Measurements from ENCODE around the gene LYRM1. TPM values are rescaled to one million over a fixed set of nuclear protein-coding genes. Genes with fewer than 3 reads are reported as not detected.

The LYRM1 gene
- total RNA-seq, 1 donor from 2014 or later, result 23.2 TPM

- Mint-ChIP-seq H3K27me3 (ENCODE audit: unreplicated experiment) (no peaks in the 10 kb centered on the region), H3K27ac (ENCODE audit: unreplicated experiment) (no peak overlapping the region), H3K4me3 (ENCODE audit: unreplicated experiment) (no peak overlapping the region), H3K4me1 (ENCODE audit: low read depth, unreplicated experiment) (peaks cover 5% of the 10 kb centered on the region), H3K36me3 (ENCODE audit: unreplicated experiment) (no peaks in the 10 kb centered on the region), H3K9me3 (ENCODE audit: unreplicated experiment) (no peaks in the 10 kb centered on the region)
- no peak for TF ChIP-seq CTCF (IDR thresholded peaks at IDR 0.05; ENCODE audit: partially characterized antibody, unreplicated experiment)
- DNase-seq, result no peak
These were observed 10.3 kb downstream of the LYRM1 start for GRCh38 chr16:20910781-20911321.

GRCh38 chr16:20911361-20911760 is 10.8 kb downstream of the LYRM1 start:
- no peak for DNase-seq
- Mint-ChIP-seq H3K4me1 (ENCODE audit: low read depth, unreplicated experiment) (peaks cover 9% of the 10 kb centered on the region), H3K36me3 (ENCODE audit: unreplicated experiment) (no peaks in the 10 kb centered on the region), H3K27ac (ENCODE audit: unreplicated experiment) (no peak overlapping the region), H3K27me3 (ENCODE audit: unreplicated experiment) (no peaks in the 10 kb centered on the region), H3K4me3 (ENCODE audit: unreplicated experiment) (no peak overlapping the region), H3K9me3 (ENCODE audit: unreplicated experiment) (no peaks in the 10 kb centered on the region)
- TF ChIP-seq CTCF (IDR thresholded peaks at IDR 0.05; ENCODE audit: partially characterized antibody, unreplicated experiment), result no peak

- no peak for TF ChIP-seq CTCF (IDR thresholded peaks at IDR 0.05; ENCODE audit: partially characterized antibody, unreplicated experiment)
- H3K36me3 Mint-ChIP-seq (ENCODE audit: unreplicated experiment), result no peaks in the 10 kb centered on the region
- no peaks in the 10 kb centered on the region for H3K9me3 Mint-ChIP-seq (ENCODE audit: unreplicated experiment)
- peaks cover 12% of the 10 kb centered on the region for H3K4me1 Mint-ChIP-seq (ENCODE audit: low read depth, unreplicated experiment)
- no peak for DNase-seq
- H3K4me3 Mint-ChIP-seq (ENCODE audit: unreplicated experiment), result no peak overlapping the region
- peaks cover under 1% of the 10 kb centered on the region for H3K27me3 Mint-ChIP-seq (ENCODE audit: unreplicated experiment)
- H3K27ac Mint-ChIP-seq (ENCODE audit: unreplicated experiment), result peak overlapping the region; percentile 45
These were observed 15.7 kb downstream of the LYRM1 start for GRCh38 chr16:20916289-20916688.

GRCh38 chr16:20916942-20917341 is 16.4 kb downstream of the LYRM1 start:
- H3K4me3 Mint-ChIP-seq (ENCODE audit: unreplicated experiment), result no peak overlapping the region
- peaks cover 1% of the 10 kb centered on the region for H3K27me3 Mint-ChIP-seq (ENCODE audit: unreplicated experiment)
- TF ChIP-seq CTCF (IDR thresholded peaks at IDR 0.05; ENCODE audit: partially characterized antibody, unreplicated experiment), result no peak
- no peaks in the 10 kb centered on the region for H3K9me3 Mint-ChIP-seq (ENCODE audit: unreplicated experiment)
- no peak overlapping the region for H3K27ac Mint-ChIP-seq (ENCODE audit: unreplicated experiment)
- DNase-seq, result no peak
- peaks cover 12% of the 10 kb centered on the region for H3K4me1 Mint-ChIP-seq (ENCODE audit: low read depth, unreplicated experiment)
- H3K36me3 Mint-ChIP-seq (ENCODE audit: unreplicated experiment), result no peaks in the 10 kb centered on the region

GRCh38 chr16:20918486-20919239 is 18.1 kb downstream of the LYRM1 start:
- Mint-ChIP-seq H3K4me1 (ENCODE audit: low read depth, unreplicated experiment) (peaks cover 12% of the 10 kb centered on the region), H3K4me3 (ENCODE audit: unreplicated experiment) (no peak overlapping the region)

More at GRCh38 chr16:20918486-20919239, 18.1 kb downstream of the LYRM1 start:
- Mint-ChIP-seq H3K27me3 (ENCODE audit: unreplicated experiment) (peaks cover 1% of the 10 kb centered on the region), H3K36me3 (ENCODE audit: unreplicated experiment) (no peaks in the 10 kb centered on the region), H3K9me3 (ENCODE audit: unreplicated experiment) (no peaks in the 10 kb centered on the region), H3K27ac (ENCODE audit: unreplicated experiment) (no peak overlapping the region)
- TF ChIP-seq CTCF (IDR thresholded peaks at IDR 0.05; ENCODE audit: partially characterized antibody, unreplicated experiment), result no peak
- DNase-seq, result no peak

Measured in glutamatergic neuron (in vitro differentiated cells).